Measurements from ENCODE around the gene GMDS.

GMDS gene

DNA sequence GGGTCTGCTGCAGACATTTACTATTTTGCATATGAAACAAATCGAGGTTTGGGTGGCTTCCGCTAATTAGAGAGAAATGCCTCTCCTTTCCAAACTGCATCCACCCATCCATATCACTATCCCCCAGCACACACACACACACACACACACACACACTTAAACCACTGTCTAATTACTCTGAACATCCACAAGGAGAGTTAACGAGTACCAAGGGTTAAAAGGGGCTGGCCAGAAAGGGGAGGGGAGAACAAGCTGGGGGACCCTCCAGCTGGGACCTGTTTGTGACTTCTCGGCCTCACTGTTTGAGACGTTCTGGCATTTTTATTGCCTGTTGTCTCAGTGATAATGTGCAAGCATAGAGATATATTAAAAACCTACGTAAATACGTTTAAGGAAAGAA lies 374.5 kb downstream of the GMDS start:
- TF ChIP-seq CTCF (IDR thresholded peaks at IDR 0.05), result no peak
- Histone ChIP-seq H3K4me3 (ENCODE audit: low read depth, low read length) (no peak overlapping the region), H3K4me1 (no peaks in the 10 kb centered on the region), H3K36me3 (ENCODE audit: control insufficient read depth, insufficient read depth, low read length) (no peaks in the 10 kb centered on the region), H3K9ac (no peak overlapping the region), H3K9me3 (ENCODE audit: control insufficient read depth, low read length) (no peaks in the 10 kb centered on the region), H2AFZ (no peak overlapping the region), H3K79me2 (no peaks in the 10 kb centered on the region), H3K4me2 (ENCODE audit: low read length) (no peak overlapping the region), H3K27ac (no peak overlapping the region), H3K27me3 (ENCODE audit: control insufficient read depth, insufficient read depth, low read length) (no peaks in the 10 kb centered on the region)

DNA sequence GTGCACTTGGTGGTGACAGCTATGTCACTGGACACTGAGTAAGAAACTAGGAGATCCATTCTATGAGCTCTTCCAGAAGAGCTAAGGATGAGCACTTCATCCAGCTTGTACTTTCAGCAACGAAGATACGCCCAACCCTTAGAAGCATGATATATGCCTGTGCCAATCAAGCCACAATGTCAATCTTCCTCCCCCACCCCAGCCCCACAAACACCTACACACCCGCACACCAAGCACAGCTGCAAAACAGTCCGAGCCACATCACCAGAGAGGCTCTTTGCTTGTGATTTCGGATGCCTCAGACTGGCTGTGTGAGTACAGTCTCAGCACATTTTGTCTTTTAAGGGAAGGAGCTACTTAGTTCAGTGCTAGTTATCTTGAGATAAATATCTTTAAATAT lies 375.2 kb downstream of the GMDS start:
- no peaks in the 10 kb centered on the region for H3K4me1 ChIP-seq
- H3K4me3 ChIP-seq (ENCODE audit: low read depth, low read length), result no peak overlapping the region
- no peaks in the 10 kb centered on the region for H3K36me3 ChIP-seq (ENCODE audit: control insufficient read depth, insufficient read depth, low read length)
- no peak overlapping the region for H2AFZ ChIP-seq
- no peak overlapping the region for H3K9ac ChIP-seq
- no peaks in the 10 kb centered on the region for H3K9me3 ChIP-seq (ENCODE audit: control insufficient read depth, low read length)
- no peaks in the 10 kb centered on the region for H3K79me2 ChIP-seq
- TF ChIP-seq CTCF (IDR thresholded peaks at IDR 0.05), result no peak
- H3K27me3 ChIP-seq (ENCODE audit: control insufficient read depth, insufficient read depth, low read length), result no peaks in the 10 kb centered on the region
- no peak overlapping the region for H3K4me2 ChIP-seq (ENCODE audit: low read length)
- no peak overlapping the region for H3K27ac ChIP-seq

GRCh38 chr6:1869769-1870168 lies 375.6 kb downstream of the GMDS start:
- no peaks in the 10 kb centered on the region for H3K27me3 ChIP-seq (ENCODE audit: control insufficient read depth, insufficient read depth, low read length)
- H3K79me2 ChIP-seq, result no peaks in the 10 kb centered on the region
- H3K27ac ChIP-seq, result no peak overlapping the region
- no peak for TF ChIP-seq CTCF (IDR thresholded peaks at IDR 0.05)
- no peak overlapping the region for H3K9ac ChIP-seq
- no peak overlapping the region for H3K4me2 ChIP-seq (ENCODE audit: low read length)
- H2AFZ ChIP-seq, result no peak overlapping the region
- no peaks in the 10 kb centered on the region for H3K4me1 ChIP-seq
- H3K4me3 ChIP-seq (ENCODE audit: low read depth, low read length), result no peak overlapping the region
- no peaks in the 10 kb centered on the region for H3K9me3 ChIP-seq (ENCODE audit: control insufficient read depth, low read length)
- no peaks in the 10 kb centered on the region for H3K36me3 ChIP-seq (ENCODE audit: control insufficient read depth, insufficient read depth, low read length)

- H3K4me2 ChIP-seq (ENCODE audit: low read length), result no peak overlapping the region
- H3K9me3 ChIP-seq (ENCODE audit: control insufficient read depth, low read length), result no peaks in the 10 kb centered on the region
- no peaks in the 10 kb centered on the region for H3K79me2 ChIP-seq
- no peak overlapping the region for H3K4me3 ChIP-seq (ENCODE audit: low read depth, low read length)
- no peaks in the 10 kb centered on the region for H3K36me3 ChIP-seq (ENCODE audit: control insufficient read depth, insufficient read depth, low read length)
- H3K9ac ChIP-seq, result no peak overlapping the region
- no peak overlapping the region for H3K27ac ChIP-seq
- no peak for TF ChIP-seq CTCF (IDR thresholded peaks at IDR 0.05)
- no peak overlapping the region for H2AFZ ChIP-seq
- no peaks in the 10 kb centered on the region for H3K4me1 ChIP-seq
- no peaks in the 10 kb centered on the region for H3K27me3 ChIP-seq (ENCODE audit: control insufficient read depth, insufficient read depth, low read length)
Observed at GRCh38 chr6:1869308-1869707, 376.1 kb downstream of the GMDS start.

DNA sequence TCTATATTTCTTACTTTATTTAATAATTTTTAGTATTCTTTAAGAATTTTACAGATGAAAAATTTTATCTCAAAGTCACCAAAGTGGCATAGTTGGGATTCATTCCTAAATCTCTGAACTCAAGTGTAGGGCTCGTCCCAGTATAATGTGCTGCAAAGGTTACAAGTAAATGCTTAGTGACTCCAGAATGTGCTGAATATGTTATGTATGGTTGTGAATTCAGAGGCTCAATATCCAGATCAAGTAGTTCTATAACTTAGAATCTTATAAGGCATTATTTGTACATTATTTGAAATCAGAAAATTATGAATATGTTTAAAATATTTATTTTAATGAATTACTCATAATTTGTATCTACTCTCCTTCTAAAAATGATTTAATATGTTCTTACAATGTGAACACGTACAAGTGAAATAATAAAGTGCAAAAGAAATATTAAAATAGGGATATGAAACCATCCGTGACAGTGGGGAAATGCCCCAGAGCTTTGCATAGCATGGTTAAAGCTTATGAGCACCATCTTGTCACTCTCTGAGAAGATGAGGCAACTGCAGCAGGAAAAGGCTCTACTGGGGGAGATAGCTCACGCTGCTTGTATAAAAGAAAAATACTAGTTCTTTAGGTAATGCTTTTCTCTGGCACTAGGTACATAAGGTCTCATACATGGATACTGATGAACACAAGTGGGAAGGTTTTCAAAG lies 376.7 kb downstream of the GMDS start:
- H3K79me2 ChIP-seq, result no peaks in the 10 kb centered on the region
- H3K9me3 ChIP-seq (ENCODE audit: control insufficient read depth, low read length), result no peaks in the 10 kb centered on the region
- no peaks in the 10 kb centered on the region for H3K27me3 ChIP-seq (ENCODE audit: control insufficient read depth, insufficient read depth, low read length)
- TF ChIP-seq CTCF (IDR thresholded peaks at IDR 0.05), result no peak
- no peaks in the 10 kb centered on the region for H3K4me1 ChIP-seq
- no peak overlapping the region for H3K4me2 ChIP-seq (ENCODE audit: low read length)
- no peak overlapping the region for H3K27ac ChIP-seq
- H2AFZ ChIP-seq, result no peak overlapping the region
- H3K36me3 ChIP-seq (ENCODE audit: control insufficient read depth, insufficient read depth, low read length), result no peaks in the 10 kb centered on the region
- no peak overlapping the region for H3K9ac ChIP-seq
- no peak overlapping the region for H3K4me3 ChIP-seq (ENCODE audit: low read depth, low read length)
